Esophagus (tissue), 2 donors: ENCODE results near the gene DPP10. TPM values are rescaled to one million over a fixed set of nuclear protein-coding genes. Genes with fewer than 3 reads are reported as not detected.
"Not testable (repeated sequence)": the region's sequence is repeated elsewhere in the genome, so short reads cannot be mapped to it uniquely, and the experiment has no call there.

ENCODE experiments used
- H3K27ac ChIP-seq, 2 donors: one replicate each; pipeline ENCODE4 v1.5.1; 2013; ENCODE audit warnings: low read depth in 2 of 2, mild to moderate bottlenecking in 2 of 2, inconsistent platforms in 1 of 2, low read length in 1 of 2, moderate library complexity in 1 of 2
- H3K27me3 ChIP-seq, 2 donors: one replicate each; pipeline ENCODE4 v1.6.1; 2013; ENCODE audit warnings: low read length in 2 of 2, control low read depth in 1 of 2, mild to moderate bottlenecking in 1 of 2; ENCODE audit not compliant: insufficient read depth in 2 of 2, control insufficient read depth in 1 of 2
- H3K36me3 ChIP-seq, 2 donors: one replicate each; pipeline ENCODE4 v1.6.1; 2013; ENCODE audit warnings: low read length in 1 of 2; ENCODE audit not compliant: control insufficient read depth in 2 of 2, insufficient read depth in 2 of 2
- H3K4me1 ChIP-seq, 2 donors: one replicate each; pipeline ENCODE4 v1.6.1; 2013; ENCODE audit warnings: low read length in 1 of 2; ENCODE audit not compliant: control insufficient read depth in 2 of 2, insufficient read depth in 2 of 2
- H3K4me3 ChIP-seq, 2 donors: one replicate each; pipeline ENCODE4 v1.5.1; 2013; ENCODE audit warnings: low read length in 2 of 2, mild to moderate bottlenecking in 2 of 2, low read depth in 1 of 2, moderate library complexity in 1 of 2
- H3K9me3 ChIP-seq, 2 donors: one replicate each; pipeline ENCODE4 v1.6.1; 2013; ENCODE audit warnings: mild to moderate bottlenecking in 2 of 2, low read depth in 1 of 2, low read length in 1 of 2, moderate library complexity in 1 of 2; ENCODE audit not compliant: control insufficient read depth in 2 of 2, insufficient read depth in 1 of 2
- WGBS, 2 donors: extraction: QIAGEN DNeasy Blood & Tissue Kit; methylation state at CpG; one replicate each; pipeline ENCODE4 v1.1.7; 2013; 5-methylcytosine and 5-hydroxymethylcytosine counted together
- polyA plus RNA-seq, 2 donors: library from polyadenylated mRNA; stranded (reverse); fragments of 200-250 nt; gene quantifications; one replicate each; pipeline ENCODE4 v1.2.3, GENCODE V29; 2013
- donor health status: healthy with polysubstance abuse.
- donor health status: Bipolar disorder and iron deficiency.

Gene DPP10
- polyA plus RNA-seq, 2 donors, result 0.02 to 0.13 TPM

GRCh38 chr2:114935031-114935430, 492.6 kb downstream of the DPP10 start:
- WGBS, 2 donors, result 84 to 89% methylated on average over 7 of the region's 7 CpGs
- Histone ChIP-seq H3K36me3 (no peaks in the 10 kb centered on the region), H3K4me1 (no peaks in the 10 kb centered on the region), H3K27ac (no peak overlapping the region), H3K4me3 (no peak overlapping the region), H3K27me3 (no peaks in the 10 kb centered on the region), H3K9me3 (peaks cover 0 to 3% of the 10 kb centered on the region in 2 donors)

- H3K36me3 ChIP-seq, result no peaks in the 10 kb centered on the region
- H3K27me3 ChIP-seq, result no peaks in the 10 kb centered on the region
- no peaks in the 10 kb centered on the region for H3K9me3 ChIP-seq
- WGBS, 2 donors, result 75 to 84% methylated on average over 9 of the region's 9 CpGs
- H3K4me1 ChIP-seq, result no peaks in the 10 kb centered on the region
- no peak overlapping the region for H3K4me3 ChIP-seq
- no peak overlapping the region for H3K27ac ChIP-seq
These were observed 495.0 kb downstream of the DPP10 start for GRCh38 chr2:114937366-114937930.

GRCh38 chr2:114940785-114941458, 498.5 kb downstream of the DPP10 start:
- WGBS, 2 donors, result 73 to 74% methylated on average over 3 of the region's 3 CpGs
- Histone ChIP-seq H3K27me3 (no peaks in the 10 kb centered on the region), H3K27ac (no peak overlapping the region)

GRCh38 chr2:114949228-114949804, 506.9 kb downstream of the DPP10 start:
- H3K36me3 ChIP-seq, result no peaks in the 10 kb centered on the region
- WGBS, 2 donors, result 69 to 75% methylated on average over 2 of the region's 2 CpGs

More at GRCh38 chr2:114940785-114941458, 498.5 kb downstream of the DPP10 start:
- no peaks in the 10 kb centered on the region for H3K4me1 ChIP-seq
- no peak overlapping the region for H3K4me3 ChIP-seq
- no peaks in the 10 kb centered on the region for H3K9me3 ChIP-seq
- no peaks in the 10 kb centered on the region for H3K36me3 ChIP-seq

GRCh38 chr2:114960389-114960788, 517.9 kb downstream of the DPP10 start:
- Histone ChIP-seq H3K4me3 (no peak overlapping the region), H3K27me3 (no peaks in the 10 kb centered on the region), H3K27ac (no peak overlapping the region), H3K36me3 (no peaks in the 10 kb centered on the region), H3K4me1 (no peaks in the 10 kb centered on the region), H3K9me3 (no peaks in the 10 kb centered on the region)
- WGBS, 2 donors, result 84 to 91% methylated on average over 5 of the region's 5 CpGs

More at GRCh38 chr2:114949228-114949804, 506.9 kb downstream of the DPP10 start:
- Histone ChIP-seq H3K27ac (no peak overlapping the region), H3K4me3 (no peak overlapping the region), H3K27me3 (no peaks in the 10 kb centered on the region), H3K4me1 (no peaks in the 10 kb centered on the region), H3K9me3 (no peaks in the 10 kb centered on the region)

GRCh38 chr2:114962532-114962931, 520.1 kb downstream of the DPP10 start:
- no peak overlapping the region for H3K4me3 ChIP-seq
- H3K4me1 ChIP-seq, result no peaks in the 10 kb centered on the region
- no peaks in the 10 kb centered on the region for H3K9me3 ChIP-seq
- no peaks in the 10 kb centered on the region for H3K36me3 ChIP-seq
- 75 to 84% methylated on average over 3 of the region's 3 CpGs for WGBS, 2 donors
- no peak overlapping the region for H3K27ac ChIP-seq
- H3K27me3 ChIP-seq, result no peaks in the 10 kb centered on the region

GRCh38 chr2:114968748-114969400, 526.4 kb downstream of the DPP10 start:
- H3K27ac ChIP-seq, result no peak overlapping the region
- WGBS, 2 donors, result 35 to 41% methylated on average over 2 of the region's 2 CpGs
- no peaks in the 10 kb centered on the region for H3K9me3 ChIP-seq
- H3K27me3 ChIP-seq, result no peaks in the 10 kb centered on the region
- no peaks in the 10 kb centered on the region for H3K4me1 ChIP-seq
- no peaks in the 10 kb centered on the region for H3K36me3 ChIP-seq
- no peak overlapping the region for H3K4me3 ChIP-seq

GRCh38 chr2:115004321-115004720, 561.9 kb downstream of the DPP10 start:
- 90 to 94% methylated on average over 9 to 11 of the region's 19 CpGs for WGBS, 2 donors
- H3K4me1 ChIP-seq, result not testable (repeated sequence)

GRCh38 chr2:115011721-115012120, 569.3 kb downstream of the DPP10 start:
- 76 to 84% methylated on average over 4 of the region's 4 CpGs for WGBS, 2 donors
- Histone ChIP-seq H3K27me3 (no peaks in the 10 kb centered on the region), H3K9me3 (peaks cover 3% of the 10 kb centered on the region in 2 donors), H3K4me3 (no peak overlapping the region), H3K4me1 (no peaks in the 10 kb centered on the region), H3K36me3 (no peaks in the 10 kb centered on the region), H3K27ac (no peak overlapping the region)

More at GRCh38 chr2:115004321-115004720, 561.9 kb downstream of the DPP10 start:
- H3K36me3 ChIP-seq, H3K27ac ChIP-seq, H3K4me3 ChIP-seq, H3K9me3 ChIP-seq, H3K27me3 ChIP-seq: not testable (repeated sequence)
